Mucosa of stomach (tissue), 1 donor: Measurements from ENCODE around the gene DLGAP4.

Source experiments
- H3K27me3 ChIP-seq: one replicate; pipeline ENCODE4 v1.7.0; 2013; ENCODE audit warnings: mild to moderate bottlenecking, low read length; ENCODE audit not compliant: control insufficient read depth, insufficient read depth
- H3K36me3 ChIP-seq: one replicate; pipeline ENCODE4 v1.7.0; 2013; ENCODE audit warnings: low read length; ENCODE audit not compliant: control insufficient read depth, insufficient read depth
- H3K4me1 ChIP-seq: one replicate; pipeline ENCODE4 v1.7.0; 2013; ENCODE audit warnings: mild to moderate bottlenecking, low read length; ENCODE audit not compliant: control insufficient read depth, insufficient read depth
- H3K4me3 ChIP-seq: one replicate; pipeline ENCODE4 v1.7.0; 2013; ENCODE audit warnings: low read length
- H3K9ac ChIP-seq: one replicate; pipeline ENCODE4 v1.7.0; 2013; ENCODE audit warnings: mild to moderate bottlenecking, low read length, moderate library complexity
- H3K9me3 ChIP-seq: one replicate; pipeline ENCODE4 v1.7.0; 2013; ENCODE audit warnings: mild to moderate bottlenecking, low read length, moderate library complexity; ENCODE audit not compliant: control insufficient read depth
- donor health status: Pancreatic carcinoma.

The DLGAP4 gene

GRCh38 chr20:36361406-36361805 is 55.3 kb downstream of the DLGAP4 start:
- no peak overlapping the region for H3K4me3 ChIP-seq
- H3K27me3 ChIP-seq: no peaks in the 10 kb centered on the region
- no peaks in the 10 kb centered on the region for H3K9me3 ChIP-seq
- no peaks in the 10 kb centered on the region for H3K36me3 ChIP-seq
- no peaks in the 10 kb centered on the region for H3K4me1 ChIP-seq
- no peak overlapping the region for H3K9ac ChIP-seq

GRCh38 chr20:36362261-36362660 is 56.1 kb downstream of the DLGAP4 start:
- H3K4me1 ChIP-seq: no peaks in the 10 kb centered on the region
- no peaks in the 10 kb centered on the region for H3K9me3 ChIP-seq
- H3K36me3 ChIP-seq: no peaks in the 10 kb centered on the region
- no peak overlapping the region for H3K9ac ChIP-seq
- no peaks in the 10 kb centered on the region for H3K27me3 ChIP-seq
- no peak overlapping the region for H3K4me3 ChIP-seq

- no peaks in the 10 kb centered on the region for H3K36me3 ChIP-seq
- H3K4me3 ChIP-seq: no peak overlapping the region
- no peaks in the 10 kb centered on the region for H3K27me3 ChIP-seq
- no peak overlapping the region for H3K9ac ChIP-seq
- H3K4me1 ChIP-seq: no peaks in the 10 kb centered on the region
- H3K9me3 ChIP-seq: no peaks in the 10 kb centered on the region
Measured at GRCh38 chr20:36362978-36363713, 57.0 kb downstream of the DLGAP4 start.

GRCh38 chr20:36364506-36364905 is 58.4 kb downstream of the DLGAP4 start:
- Histone ChIP-seq H3K9ac (no peak overlapping the region), H3K4me1 (no peaks in the 10 kb centered on the region), H3K27me3 (no peaks in the 10 kb centered on the region), H3K36me3 (no peaks in the 10 kb centered on the region), H3K9me3 (no peaks in the 10 kb centered on the region), H3K4me3 (no peak overlapping the region)

- H3K9ac ChIP-seq: no peak overlapping the region
- no peaks in the 10 kb centered on the region for H3K4me1 ChIP-seq
- no peak overlapping the region for H3K4me3 ChIP-seq
- no peaks in the 10 kb centered on the region for H3K9me3 ChIP-seq
- no peaks in the 10 kb centered on the region for H3K27me3 ChIP-seq
- no peaks in the 10 kb centered on the region for H3K36me3 ChIP-seq
Measured at GRCh38 chr20:36366623-36367369, 60.7 kb downstream of the DLGAP4 start.

- no peaks in the 10 kb centered on the region for H3K4me1 ChIP-seq
- H3K36me3 ChIP-seq: no peaks in the 10 kb centered on the region
- no peak overlapping the region for H3K4me3 ChIP-seq
- H3K9me3 ChIP-seq: no peaks in the 10 kb centered on the region
- H3K9ac ChIP-seq: no peak overlapping the region
- H3K27me3 ChIP-seq: no peaks in the 10 kb centered on the region
Measured at GRCh38 chr20:36367370-36367745, 61.2 kb downstream of the DLGAP4 start.

GRCh38 chr20:36367907-36368799 is 62.0 kb downstream of the DLGAP4 start:
- Histone ChIP-seq H3K4me1 (no peaks in the 10 kb centered on the region), H3K4me3 (no peak overlapping the region), H3K9me3 (no peaks in the 10 kb centered on the region), H3K27me3 (no peaks in the 10 kb centered on the region), H3K9ac (no peak overlapping the region), H3K36me3 (no peaks in the 10 kb centered on the region)

- Histone ChIP-seq H3K36me3 (no peaks in the 10 kb centered on the region), H3K9me3 (no peaks in the 10 kb centered on the region), H3K27me3 (no peaks in the 10 kb centered on the region), H3K4me1 (no peaks in the 10 kb centered on the region), H3K4me3 (no peak overlapping the region), H3K9ac (no peak overlapping the region)
Measured at GRCh38 chr20:36368869-36369268, 62.7 kb downstream of the DLGAP4 start.

- Histone ChIP-seq H3K9ac (no peak overlapping the region), H3K4me3 (no peak overlapping the region), H3K9me3 (no peaks in the 10 kb centered on the region), H3K36me3 (no peaks in the 10 kb centered on the region), H3K27me3 (peaks cover 2% of the 10 kb centered on the region), H3K4me1 (no peaks in the 10 kb centered on the region)
Measured at GRCh38 chr20:36369739-36370138, 63.6 kb downstream of the DLGAP4 start.

GRCh38 chr20:36370991-36371790 is 65.1 kb downstream of the DLGAP4 start:
- Histone ChIP-seq H3K4me1 (no peaks in the 10 kb centered on the region), H3K9ac (no peak overlapping the region), H3K4me3 (no peak overlapping the region), H3K9me3 (no peaks in the 10 kb centered on the region), H3K27me3 (peaks cover 2% of the 10 kb centered on the region), H3K36me3 (no peaks in the 10 kb centered on the region)

- no peaks in the 10 kb centered on the region for H3K4me1 ChIP-seq
- H3K27me3 ChIP-seq: peaks cover 2% of the 10 kb centered on the region
- no peaks in the 10 kb centered on the region for H3K9me3 ChIP-seq
- no peaks in the 10 kb centered on the region for H3K36me3 ChIP-seq
- no peak overlapping the region for H3K4me3 ChIP-seq
- H3K9ac ChIP-seq: no peak overlapping the region
Measured at GRCh38 chr20:36372666-36373065, 66.5 kb downstream of the DLGAP4 start.
